GM04504 (cell line): Measurements from ENCODE around the gene RBM44.
"Not testable (repeated sequence)": the region's sequence is repeated elsewhere in the genome, so short reads cannot be mapped to it uniquely, and the experiment has no call there.

Experiments used
- DNase-seq: peaks from one replicate; pipeline ENCODE4 v3.0.0-alpha.2; 2012; ENCODE audit warnings: low read depth

RBM44 gene, protein sequence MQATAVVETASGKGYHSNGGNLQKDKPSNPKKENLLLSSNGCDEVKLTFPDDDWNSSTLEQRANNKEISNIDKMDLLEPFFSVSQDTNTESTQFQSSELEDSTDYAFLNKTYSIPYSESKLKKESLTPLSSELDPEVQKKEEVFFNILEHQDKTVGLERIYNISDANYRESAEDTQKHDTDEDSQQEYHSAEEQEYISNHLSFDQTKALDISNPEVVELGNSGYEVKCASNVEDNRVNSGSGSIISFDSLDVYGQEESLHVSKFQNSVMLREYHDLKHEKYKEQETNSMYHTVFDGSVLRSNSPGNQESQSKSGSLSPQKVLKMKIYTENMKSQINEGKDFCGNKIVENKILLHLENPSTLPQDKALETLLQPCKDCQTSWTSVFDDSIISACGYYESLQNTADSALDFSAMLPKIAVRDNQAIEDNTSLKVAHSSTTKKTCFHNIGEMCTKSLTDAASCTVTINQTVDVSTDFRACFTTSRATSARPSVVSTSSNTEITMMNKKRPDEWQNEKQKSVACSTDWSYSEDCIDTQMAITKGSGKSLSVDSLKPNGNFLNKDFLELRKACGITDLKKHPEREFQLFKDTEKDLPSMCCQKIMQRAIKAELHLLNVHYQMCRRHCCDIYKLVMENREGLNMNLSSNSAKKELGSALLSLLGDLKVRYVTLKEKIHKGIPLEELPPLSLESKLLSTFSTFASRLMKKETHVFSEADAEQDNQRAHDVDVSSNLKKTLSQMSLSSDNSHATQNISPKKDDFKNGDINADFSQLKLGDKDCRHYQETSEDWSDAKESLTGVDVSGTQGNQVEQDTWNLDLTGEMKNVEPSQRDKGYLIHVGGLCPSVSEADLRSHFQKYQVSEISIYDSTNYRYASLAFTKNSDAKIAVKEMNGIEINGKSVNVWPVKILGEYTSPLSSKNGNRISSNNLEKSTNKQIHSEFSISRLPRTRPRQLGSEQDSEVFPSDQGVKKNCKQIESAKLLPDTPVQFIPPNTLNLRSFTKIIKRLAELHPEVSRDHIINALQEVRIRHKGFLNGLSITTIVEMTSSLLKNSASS

DNA sequence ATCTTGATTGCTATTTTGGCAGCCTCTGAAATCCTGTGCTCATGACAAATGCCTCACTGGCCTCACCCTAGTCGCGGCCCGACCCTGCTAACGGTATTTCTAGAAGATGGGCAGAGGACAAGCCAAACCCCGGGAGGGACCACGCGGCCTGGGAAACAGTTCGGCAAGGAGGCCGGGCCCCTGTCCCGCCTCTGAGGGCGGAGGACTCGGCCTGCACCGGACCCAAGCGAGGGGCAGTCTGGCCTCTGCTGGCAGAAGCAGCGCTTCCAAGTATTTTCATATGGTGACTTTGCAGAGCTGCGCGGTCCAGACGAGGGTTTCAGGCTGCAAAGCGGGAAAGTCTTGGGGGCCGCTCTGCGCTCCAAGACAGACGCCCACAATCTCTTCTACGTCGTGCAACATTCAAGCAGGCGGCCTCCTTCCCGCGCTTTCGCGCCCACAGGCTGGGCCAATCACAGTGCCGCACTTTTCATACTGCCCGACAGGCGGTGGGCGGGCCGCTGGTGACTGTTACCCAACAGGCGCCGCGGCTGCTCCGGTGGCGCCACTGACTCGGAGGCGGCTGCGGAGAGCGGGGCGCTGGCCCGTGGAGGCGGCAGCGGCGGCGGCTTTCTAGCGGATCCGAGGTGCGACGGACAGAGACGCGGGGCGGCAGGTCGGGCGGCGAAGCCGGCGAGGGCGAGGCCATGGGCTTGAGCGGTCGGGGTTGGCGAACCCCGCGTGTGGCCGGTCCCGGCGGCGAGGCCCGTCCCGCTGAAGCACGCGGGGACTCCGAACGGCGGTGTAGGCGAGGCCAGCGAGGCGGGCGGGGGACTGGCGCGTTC lies at the start of gene RBM44:
RBM44 (plus strand) TSS at position 544 of the 824 bp plus-strand sequence. CDS start 14,831 bp downstream, outside the sequence.
- DNase-seq = no peak

DNA sequence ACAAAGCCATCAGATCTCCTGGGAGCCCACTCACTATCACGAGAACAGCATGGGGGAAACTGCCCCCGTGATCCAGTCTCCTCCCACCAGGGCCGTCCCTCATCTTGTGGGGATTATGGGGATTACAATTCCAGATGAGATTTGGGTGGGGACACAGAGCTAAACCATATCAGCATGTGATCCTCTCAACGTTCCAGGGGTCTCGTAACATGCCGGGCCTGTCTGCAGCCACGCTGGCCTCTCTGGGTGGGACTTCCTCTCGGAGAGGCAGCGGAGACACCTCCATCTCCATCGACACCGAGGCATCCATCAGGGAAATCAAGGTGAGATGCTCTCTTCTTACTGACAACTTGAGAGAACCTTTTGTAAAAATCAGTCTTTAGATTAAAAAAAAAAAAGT lies 49.6 kb upstream of the RBM44 start:
- no peak for DNase-seq

DNA sequence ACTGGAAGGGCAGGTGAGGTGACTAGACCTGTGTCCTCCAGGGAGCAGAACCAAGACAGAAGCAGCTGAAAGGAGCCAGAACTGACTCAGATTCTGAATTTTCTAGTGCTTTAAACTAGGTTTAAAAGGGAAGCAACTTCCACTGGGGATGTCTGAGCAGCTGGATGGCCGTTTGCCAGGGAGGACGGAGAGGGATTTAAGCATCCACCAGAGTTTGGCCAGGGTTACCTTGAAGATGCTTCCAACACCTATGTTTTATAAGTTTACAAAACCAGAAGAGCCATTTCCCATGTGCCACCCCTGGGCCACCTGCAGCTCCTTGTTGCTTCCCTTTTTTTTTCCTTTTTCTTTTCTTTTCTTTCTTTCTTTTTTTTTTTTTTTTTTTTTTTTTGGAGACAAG lies 48.6 kb upstream of the RBM44 start:
- no peak for DNase-seq

DNA sequence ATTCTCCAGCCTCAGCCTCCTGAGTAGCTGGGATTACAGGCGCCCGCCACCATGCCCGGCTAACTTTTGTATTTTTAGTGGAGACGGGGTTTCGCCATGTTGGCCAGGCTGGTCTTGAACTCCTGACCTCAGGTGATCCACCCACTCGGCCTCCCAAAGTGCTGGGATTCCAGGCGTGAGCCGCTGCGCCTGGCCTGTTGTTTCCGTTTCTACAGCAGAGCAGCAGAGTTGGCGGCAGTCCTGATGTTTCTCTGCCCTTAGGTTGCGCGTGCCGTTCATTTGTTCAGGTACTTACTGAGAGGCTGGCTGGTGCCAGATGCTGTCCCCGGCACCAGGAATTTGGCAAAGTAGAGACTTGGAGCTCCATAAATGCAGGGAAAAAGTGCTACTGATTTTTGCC lies 48.1 kb upstream of the RBM44 start:
- not testable (repeated sequence) for DNase-seq

DNA sequence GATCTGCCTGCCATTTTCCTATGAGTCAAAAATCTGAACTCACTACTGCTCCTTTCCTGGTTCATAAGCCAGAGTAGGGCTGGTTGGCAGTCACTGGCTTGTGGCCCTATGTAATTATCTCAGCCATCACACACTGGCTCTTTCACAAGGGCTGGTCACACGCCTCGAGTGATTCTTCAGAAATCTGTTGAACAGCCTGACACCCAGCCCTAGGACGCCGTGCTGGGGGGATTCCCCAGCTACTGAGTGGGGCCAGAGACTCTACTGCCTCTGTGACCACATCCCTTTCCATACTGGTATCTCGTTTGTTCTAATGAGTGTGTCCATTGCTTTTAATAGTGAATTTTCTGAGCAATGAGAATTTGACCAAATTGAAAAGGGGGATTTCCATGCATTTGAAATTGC lies 45.8 kb upstream of the RBM44 start:
- DNase-seq = no peak

DNA sequence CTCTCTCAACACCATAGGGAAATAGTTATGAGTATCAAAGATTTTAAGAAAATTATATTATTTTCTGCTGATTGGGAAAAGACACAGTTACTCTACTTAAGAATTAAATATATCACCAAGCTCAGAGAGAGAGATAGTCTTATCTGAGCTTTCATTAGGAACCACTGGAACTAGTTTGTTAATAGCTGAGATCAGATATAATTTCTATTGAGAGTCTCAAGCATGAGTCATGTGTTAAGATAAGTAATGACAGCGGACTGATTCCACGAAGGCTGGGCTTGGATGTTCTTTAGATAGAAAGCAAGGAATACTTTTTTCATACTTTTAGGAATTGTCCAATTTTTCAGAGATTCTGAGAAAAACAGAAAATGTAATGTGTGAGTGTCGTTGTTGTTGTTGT lies 44.4 kb upstream of the RBM44 start:
- no peak for DNase-seq

DNA sequence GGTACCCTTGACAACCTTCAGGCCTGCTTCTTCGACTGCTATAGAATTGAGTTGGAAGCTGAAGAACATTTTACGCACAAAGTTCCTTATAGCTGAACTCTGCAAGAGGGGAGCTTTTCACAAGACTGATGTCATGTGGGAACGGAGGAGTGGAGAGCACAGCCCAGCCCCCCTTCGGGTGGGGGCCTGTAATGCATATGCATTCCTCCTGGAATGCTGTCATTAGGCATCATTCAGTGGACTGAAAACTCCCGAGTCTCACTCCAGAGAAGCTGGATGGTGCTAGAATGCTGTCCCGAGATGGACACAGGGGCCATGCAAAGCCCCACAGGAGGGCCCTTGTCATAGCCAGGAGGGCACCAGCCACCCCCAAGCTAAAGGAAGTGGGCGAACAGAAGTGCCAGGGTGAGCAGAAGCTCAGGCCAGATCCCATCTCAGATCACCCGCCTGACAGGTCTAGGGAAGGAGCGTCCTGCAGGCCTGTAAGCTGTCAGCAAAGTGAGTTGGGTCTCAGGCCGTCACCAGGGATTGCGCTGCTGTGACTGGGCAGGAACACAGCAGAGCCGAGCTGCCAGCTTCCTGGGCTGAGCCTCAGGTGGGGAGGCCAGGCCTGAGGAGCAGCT lies 43.8 kb upstream of the RBM44 start:
- no peak for DNase-seq

DNA sequence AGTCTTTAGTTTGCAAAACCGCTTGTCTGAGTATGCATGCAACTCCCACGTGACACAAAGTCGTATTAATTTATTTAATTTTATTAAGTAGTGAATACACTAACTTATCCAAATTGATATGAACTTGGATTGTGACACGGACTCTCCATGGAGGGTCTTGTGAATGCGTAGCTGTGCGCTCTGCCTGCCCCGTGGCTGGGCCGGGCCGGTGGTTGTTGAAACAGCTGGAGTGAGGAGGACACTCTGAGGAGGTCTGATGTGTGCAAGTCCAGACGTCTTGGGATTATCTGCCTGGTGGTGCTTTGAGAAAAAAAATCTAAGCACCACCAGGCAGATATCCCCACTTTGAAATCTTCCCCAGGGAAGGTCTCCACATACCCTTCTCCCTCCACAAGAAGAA lies 41.0 kb upstream of the RBM44 start:
- no peak for DNase-seq

DNA sequence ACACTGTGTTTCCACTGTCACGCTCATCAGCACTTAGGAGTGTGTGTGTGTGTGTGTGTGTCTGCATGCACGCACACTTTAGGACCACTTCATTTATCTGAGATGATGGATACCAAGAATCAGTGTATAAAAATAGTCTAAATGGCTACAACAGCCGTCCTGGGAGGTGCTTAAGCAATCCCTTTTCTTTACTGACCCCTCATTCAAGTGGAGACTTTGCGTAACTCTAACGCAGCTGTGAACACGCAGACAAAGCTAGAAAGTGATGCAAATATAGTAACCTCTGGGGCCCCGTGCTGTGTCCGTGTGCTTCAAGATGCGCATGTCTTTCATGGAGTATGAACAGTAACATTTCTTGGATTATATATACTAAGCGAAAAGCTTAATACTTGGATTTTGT lies 40.4 kb upstream of the RBM44 start:
- DNase-seq = no peak

DNA sequence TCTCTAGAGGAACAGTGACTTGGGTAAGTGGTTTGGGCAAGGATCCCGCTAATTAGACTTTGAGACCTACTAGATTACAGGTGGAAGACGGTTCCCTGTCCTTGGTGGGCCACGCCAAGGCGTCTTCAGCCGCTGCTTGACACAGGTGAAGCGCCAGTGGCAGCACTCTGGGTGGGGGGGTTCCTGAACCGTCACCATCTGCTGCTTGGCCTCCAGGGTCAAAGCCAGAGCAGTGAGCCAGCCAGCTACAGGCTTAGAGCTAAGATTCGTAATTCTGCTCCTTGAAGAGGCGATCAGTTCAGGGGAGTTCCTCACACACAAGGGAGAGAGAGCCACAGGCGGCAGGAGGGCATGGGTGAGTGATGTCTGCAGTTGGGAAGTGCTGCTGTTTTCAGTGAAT lies 39.4 kb upstream of the RBM44 start:
- DNase-seq = no peak

DNA sequence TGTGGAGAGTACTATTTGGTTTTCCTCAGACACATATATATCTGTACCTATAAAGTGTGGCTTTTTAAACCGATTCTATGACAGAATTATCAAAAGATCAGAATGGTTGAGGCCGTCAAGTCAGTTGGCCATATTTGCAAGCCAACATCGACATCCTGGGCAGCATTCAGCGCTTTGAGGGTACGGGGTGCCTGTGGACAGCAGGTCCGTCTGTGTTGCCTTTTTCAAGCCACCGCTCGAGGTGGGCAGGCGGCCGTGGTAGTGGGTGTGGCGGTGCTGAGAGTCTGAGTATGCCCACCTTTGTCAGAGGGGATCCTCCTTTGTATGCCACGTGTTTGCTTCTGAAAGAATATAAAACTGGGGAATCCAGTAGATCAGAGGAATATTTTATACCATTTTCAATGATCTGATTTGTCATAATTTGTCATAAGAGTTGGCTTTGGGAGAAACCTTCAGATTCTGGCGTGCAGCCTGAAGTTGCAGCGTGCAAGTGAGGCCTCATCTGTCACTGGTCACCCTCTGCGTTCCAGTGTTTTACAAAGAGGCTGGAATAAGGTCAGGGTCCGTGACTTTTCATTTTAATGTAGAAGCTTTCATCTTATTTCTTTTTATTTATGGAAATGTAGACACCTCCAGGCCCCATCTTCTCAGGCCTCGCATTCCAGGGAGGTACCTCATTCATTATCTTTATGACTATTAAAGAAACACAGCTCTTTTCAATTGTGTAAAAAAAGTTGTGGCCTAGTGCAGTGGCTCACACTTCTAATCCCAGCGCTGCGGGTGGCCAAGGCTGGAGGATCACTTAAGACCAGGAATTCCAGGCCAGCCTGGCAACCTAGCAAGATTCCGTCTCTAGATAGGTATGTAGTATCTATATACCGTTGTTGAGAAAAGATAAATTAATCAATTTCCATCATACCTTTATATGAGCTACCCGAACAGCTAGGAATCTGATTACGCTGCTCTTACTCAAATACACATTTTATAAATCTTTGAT lies 37.8 kb upstream of the RBM44 start:
- DNase-seq = no peak

DNA sequence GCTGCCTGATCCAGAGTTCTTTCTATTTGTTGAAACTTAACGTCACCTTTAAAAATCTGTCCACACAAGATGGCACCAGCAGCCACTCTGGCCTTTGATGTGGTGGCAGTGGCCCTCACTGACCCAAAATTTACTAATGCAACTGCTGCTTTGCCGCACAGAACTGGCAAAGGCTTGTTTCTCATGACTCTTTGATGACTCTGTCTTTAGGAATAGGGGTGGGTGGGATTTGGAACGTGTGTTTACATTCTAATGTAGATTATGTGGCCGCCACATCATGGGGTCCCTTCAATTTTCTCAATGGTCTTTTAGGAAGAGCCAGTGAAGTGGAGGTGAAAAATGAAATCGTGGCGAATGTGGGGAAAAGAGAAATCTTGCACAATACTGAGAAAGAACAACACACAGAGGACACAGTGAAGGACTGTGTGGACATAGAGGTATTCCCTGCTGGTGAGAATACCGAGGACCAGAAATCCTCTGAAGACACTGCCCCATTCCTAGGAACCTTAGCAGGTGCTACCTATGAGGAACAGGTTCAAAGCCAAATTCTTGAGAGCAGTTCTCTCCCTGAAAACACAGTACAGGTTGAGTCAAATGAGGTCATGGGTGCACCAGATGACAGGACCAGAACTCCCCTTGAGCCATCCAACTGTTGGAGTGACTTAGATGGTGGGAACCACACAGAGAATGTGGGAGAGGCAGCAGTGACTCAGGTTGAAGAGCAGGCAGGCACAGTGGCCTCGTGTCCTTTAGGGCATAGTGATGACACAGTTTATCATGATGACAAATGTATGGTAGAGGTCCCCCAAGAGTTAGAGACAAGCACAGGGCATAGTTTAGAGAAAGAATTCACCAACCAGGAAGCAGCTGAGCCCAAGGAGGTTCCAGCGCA lies 36.0 kb upstream of the RBM44 start:
- not testable (repeated sequence) for DNase-seq

DNA sequence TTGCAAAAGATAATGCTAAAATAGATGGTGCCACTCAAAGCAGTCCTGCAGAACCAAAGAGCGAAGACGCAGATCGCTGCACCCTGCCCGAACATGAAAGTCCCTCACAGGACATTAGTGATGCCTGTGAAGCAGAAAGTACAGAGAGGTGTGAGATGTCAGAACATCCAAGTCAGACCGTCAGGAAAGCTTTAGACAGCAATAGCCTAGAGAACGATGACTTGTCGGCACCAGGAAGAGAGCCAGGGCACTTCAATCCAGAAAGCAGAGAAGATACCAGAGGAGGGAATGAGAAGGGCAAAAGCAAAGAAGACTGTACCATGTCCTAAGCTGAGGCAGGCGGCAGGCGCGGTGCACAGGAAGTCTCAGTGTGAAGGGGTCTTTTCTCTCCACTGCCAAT lies 34.8 kb upstream of the RBM44 start:
- DNase-seq = no peak

DNA sequence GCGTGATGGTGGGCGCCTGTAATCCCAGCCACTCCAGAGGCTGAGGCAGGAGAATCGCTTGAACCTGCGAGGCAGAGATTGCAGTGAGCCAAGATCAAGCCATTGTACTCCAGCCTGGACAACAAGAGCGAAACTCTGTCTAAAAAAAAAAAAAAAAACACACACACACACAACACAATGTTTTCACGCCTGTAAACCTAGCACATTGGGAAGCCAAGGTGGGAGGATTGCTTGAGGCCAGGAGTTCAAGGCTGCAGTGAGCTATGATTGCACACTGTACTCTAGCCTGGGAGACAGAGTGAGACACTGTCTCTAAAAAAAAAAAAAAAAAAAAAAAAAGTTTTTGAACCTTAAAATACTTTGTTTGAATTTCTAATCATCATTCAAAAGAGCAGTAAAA lies 33.5 kb upstream of the RBM44 start:
- DNase-seq = not testable (repeated sequence)

DNA sequence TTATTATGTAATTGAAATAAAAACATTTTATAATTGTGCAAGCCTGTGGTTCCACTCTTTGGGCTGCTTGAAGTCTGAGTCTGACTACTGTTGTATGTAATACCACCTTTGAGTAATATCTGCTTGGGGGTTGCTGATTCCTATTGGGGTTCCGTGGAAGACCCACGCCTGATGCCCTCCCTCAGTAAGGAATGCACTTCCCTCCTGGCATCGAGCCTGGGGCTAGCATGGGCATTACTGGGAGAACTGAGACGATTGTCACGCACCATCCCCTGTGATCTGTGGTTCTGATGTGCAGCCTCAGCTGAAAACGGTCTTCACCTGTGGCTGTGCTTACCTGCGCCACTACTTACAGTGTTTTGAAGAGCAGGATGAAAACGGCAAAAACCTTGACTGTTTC lies 32.7 kb upstream of the RBM44 start:
- no peak for DNase-seq

DNA sequence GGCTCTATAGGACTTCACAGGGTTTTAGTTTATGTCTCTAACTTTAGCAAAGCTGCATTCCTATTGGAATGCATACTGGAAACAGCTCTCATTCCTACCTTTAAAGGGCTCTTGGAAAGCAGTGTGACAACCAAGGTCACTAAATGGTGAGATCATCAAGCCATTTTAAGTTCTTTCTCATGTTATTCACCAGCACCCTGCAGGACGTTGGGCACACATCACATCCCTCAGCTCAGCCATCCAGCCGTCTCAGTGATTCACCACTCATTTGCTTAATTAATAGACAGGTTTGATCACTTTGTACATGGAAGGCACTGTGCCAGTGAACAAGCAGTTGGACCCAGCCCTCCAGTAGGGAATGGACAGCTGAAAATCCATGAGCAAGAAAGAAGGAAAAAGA lies 32.2 kb upstream of the RBM44 start:
- DNase-seq = no peak

DNA sequence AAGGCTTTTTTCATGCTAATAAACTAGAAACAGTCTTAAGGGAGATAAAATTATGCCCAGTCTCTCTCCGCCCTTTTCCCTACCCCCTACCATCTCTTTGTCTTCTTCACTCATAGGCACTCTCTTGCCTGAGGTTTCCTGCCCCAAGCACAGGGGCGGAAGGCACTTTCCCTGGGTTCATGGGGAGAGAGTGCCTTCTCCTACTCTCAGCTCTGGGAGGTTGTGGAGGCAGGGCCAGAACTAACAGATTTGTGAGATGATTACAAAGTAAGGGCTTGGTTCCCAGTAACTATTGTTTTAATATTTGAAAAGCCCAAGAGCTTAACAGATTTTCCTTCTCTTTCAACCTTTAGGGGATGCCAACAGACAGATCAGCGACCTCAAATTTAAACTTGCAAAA lies 26.1 kb upstream of the RBM44 start:
- no peak for DNase-seq

DNA sequence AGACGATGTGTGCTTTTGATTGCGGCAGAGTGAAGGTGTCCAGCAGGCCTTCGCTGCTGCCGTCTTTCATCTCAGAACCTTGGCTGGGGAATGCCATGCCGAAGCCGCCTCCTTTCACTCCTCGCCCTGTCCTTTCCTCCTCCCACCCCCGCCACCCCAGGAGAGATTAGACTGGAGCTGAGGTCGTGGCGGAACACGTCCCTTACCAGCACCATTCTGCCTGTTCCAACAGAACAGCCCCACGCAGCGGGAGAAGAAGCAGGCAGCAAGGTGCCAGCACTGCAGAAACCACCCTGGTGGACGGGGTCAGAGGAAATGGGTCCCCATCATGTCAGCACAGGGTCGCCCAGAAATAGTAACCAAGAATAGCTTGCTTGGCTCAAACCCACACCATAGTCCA lies 24.8 kb upstream of the RBM44 start:
- no peak for DNase-seq
